Smooth muscle cell (in vitro differentiated cells): ENCODE results near the gene RRAD. TPM values are rescaled to one million over a fixed set of nuclear protein-coding genes. Genes with fewer than 3 reads are reported as not detected.

Experiments used
- DNase-seq: peaks from one replicate; lab custom pipeline; 2025; ENCODE audit not compliant: unreplicated experiment; lab: John Stamatoyannopoulos, UW
- H2AFZ ChIP-seq: fragments of 200-600 bp; sonication (generic); 2 replicates; pipeline ENCODE4 v1.6.0; 2016; ENCODE audit warnings: antibody characterized with exemption, low read depth, mild to moderate bottlenecking
- H3F3A ChIP-seq: fragments of 200-600 bp; sonication (generic); 2 replicates; pipeline ENCODE4 v1.6.0; 2017; ENCODE audit warnings: antibody characterized with exemption, low read depth
- H3K27ac ChIP-seq: fragments of 200-600 bp; sonication (generic); 2 replicates; pipeline ENCODE4 v1.5.1; 2016; ENCODE audit warnings: low read depth, mild to moderate bottlenecking
- H3K27me3 ChIP-seq: fragments of 200-600 bp; sonication (generic); 2 replicates; pipeline ENCODE4 v1.6.1; 2016; ENCODE audit warnings: low read depth, mild to moderate bottlenecking
- H3K36me3 ChIP-seq: fragments of 200-600 bp; sonication (generic); 2 replicates; pipeline ENCODE4 v1.5.1; 2016; ENCODE audit warnings: low read depth
- H3K4me1 ChIP-seq: fragments of 200-600 bp; sonication (generic); 2 replicates; pipeline ENCODE4 v1.5.1; 2016; ENCODE audit warnings: low read depth
- H3K4me2 ChIP-seq: fragments of 200-600 bp; sonication (generic); 2 replicates; pipeline ENCODE4 v1.6.0; 2016; ENCODE audit warnings: mild to moderate bottlenecking
- H3K4me3 ChIP-seq: fragments of 200-600 bp; sonication (generic); 2 replicates; pipeline ENCODE4 v1.5.1; 2016; ENCODE audit warnings: mild to moderate bottlenecking
- H3K79me2 ChIP-seq: fragments of 200-600 bp; sonication (generic); 2 replicates; pipeline ENCODE4 v1.6.0; 2016; ENCODE audit warnings: low read depth, mild to moderate bottlenecking
- H3K9ac ChIP-seq: fragments of 200-600 bp; sonication (generic); 2 replicates; pipeline ENCODE4 v1.6.0; 2016; ENCODE audit warnings: low read depth
- H3K9me3 ChIP-seq: fragments of 200-600 bp; sonication (generic); replicated peaks from 2 replicates; pipeline ENCODE4 v1.5.1; 2016; ENCODE audit warnings: low read depth
- H4K20me1 ChIP-seq: fragments of 200-600 bp; sonication (generic); 2 replicates; pipeline ENCODE4 v1.6.0; 2016; ENCODE audit warnings: low read depth
- WGBS: methylation state at CpG from one replicate; pipeline ENCODE4 v1.1.7; 2016; ENCODE audit warnings: low lambda C conversion rate; 5-methylcytosine and 5-hydroxymethylcytosine counted together
- polyA plus RNA-seq: library from polyadenylated mRNA; unstranded; fragments of >200 nt; fragmentation: Nextera tagmentation; extraction: Ambion mirVana; gene quantifications from 2 replicates; pipeline ENCODE4 v1.2.1, GENCODE V29; 2016
- total RNA-seq: library from RNA; depleted of rRNA; stranded (reverse); fragments of >200 nt; gene quantifications from 2 replicates; pipeline ENCODE4 v1.2.3, GENCODE V29; 2014
- TF ChIP-seq, protein P1 (sequence below): fragments of 200-600 bp; sonication (generic); IDR thresholded peaks from 2 replicates; pipeline ENCODE4 v1.5.1; 2017; ENCODE audit warnings: borderline replicate concordance, mild to moderate bottlenecking, antibody characterized with exemption; ENCODE audit not compliant: insufficient read depth, poor library complexity, severe bottlenecking

RRAD gene
- total and polyA plus RNA-seq, 2 experiments from 2014 or later: 7.6 to 27.5 TPM

DNA sequence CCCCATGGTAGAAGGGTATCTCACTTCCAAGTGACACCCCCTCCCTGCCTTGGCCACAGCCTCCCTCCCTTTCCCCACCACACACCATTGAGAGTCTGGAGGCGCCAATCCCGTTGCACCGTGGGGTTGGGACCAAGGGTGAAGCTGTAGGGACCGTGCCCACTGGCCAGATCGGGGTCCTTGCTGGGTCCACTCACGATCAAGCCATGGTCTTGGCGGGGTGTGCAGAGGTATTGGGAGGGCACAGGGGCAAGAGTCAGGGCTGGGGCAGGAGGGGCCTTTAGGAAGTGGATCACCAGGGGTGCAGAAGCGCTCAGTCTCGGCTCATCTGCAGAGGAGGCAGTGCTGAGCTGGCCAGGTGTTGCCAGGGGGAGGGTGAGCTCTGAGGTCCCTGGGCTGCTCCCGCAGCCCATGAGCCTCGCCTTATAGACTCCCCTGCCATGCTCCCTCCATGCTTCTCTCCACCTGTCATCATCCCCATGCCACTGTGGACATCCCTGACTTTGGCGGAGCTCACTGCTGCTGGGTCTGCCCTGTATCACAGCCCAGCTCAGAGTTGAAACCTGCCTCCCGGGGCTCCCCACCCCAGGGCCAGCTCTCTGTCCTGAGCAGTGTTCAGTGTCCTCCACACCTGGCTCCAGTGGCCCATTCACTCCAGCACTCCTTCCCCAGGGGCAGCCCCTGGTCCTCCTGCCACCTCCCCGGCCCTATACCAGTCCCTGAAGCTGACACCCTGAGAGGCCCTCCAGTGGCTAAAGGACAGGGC lies 15.0 kb downstream of the RRAD start:
- Histone ChIP-seq H3K79me2 (no peaks in the 10 kb centered on the region), H3K27ac (no peak overlapping the region), H3F3A (no peaks in the 10 kb centered on the region), H3K27me3 (no peaks in the 10 kb centered on the region), H2AFZ (no peak overlapping the region), H3K4me2 (no peak overlapping the region), H3K9ac (no peak overlapping the region), H3K9me3 (no peaks in the 10 kb centered on the region), H3K36me3 (no peaks in the 10 kb centered on the region), H3K4me3 (no peak overlapping the region), H4K20me1 (no peaks in the 10 kb centered on the region), H3K4me1 (peaks cover 6% of the 10 kb centered on the region)
- TF ChIP-seq, protein P1, sequence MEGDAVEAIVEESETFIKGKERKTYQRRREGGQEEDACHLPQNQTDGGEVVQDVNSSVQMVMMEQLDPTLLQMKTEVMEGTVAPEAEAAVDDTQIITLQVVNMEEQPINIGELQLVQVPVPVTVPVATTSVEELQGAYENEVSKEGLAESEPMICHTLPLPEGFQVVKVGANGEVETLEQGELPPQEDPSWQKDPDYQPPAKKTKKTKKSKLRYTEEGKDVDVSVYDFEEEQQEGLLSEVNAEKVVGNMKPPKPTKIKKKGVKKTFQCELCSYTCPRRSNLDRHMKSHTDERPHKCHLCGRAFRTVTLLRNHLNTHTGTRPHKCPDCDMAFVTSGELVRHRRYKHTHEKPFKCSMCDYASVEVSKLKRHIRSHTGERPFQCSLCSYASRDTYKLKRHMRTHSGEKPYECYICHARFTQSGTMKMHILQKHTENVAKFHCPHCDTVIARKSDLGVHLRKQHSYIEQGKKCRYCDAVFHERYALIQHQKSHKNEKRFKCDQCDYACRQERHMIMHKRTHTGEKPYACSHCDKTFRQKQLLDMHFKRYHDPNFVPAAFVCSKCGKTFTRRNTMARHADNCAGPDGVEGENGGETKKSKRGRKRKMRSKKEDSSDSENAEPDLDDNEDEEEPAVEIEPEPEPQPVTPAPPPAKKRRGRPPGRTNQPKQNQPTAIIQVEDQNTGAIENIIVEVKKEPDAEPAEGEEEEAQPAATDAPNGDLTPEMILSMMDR: no peak
- WGBS: 82% methylated on average over 14 of the region's 14 CpGs
- no peak for DNase-seq

DNA sequence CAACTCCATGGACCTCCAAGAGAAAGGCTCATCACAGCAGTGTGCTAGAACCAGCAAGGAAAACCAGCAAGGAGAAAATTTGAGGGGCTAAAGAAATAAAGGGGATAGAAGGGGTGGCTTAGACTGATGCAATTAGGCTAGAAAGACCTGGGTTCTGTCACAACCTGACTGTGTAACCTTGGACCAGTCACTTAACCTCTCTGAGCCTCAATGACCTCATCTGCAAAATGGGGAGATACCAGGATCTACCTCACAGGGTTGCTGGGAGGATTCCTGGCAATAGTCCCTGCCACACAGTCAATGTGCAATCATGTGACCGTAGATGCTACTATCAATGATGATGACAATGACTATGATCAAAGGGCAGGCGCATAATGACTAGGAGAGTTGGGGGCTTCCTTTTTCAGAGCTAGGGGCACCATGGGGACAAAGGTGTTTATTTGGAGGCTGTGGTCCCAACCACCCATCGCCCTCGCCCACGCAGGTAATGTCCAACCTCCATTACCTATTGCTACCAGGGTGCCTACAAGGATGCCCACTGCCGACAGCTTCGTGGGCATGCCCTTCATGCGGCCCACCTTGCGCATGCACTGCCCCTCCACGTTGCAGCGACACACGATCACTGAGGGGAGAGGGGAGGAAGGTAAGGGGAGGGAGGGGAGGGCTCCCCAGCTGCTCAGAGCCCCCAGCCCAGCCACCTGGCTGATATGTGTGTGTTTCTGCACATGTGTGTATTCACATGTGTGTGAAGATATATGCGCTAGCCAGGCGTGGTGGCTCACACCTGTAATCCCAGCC lies 16.4 kb downstream of the RRAD start:
- no peak overlapping the region for H2AFZ ChIP-seq
- no peaks in the 10 kb centered on the region for H3K79me2 ChIP-seq
- H3K4me2 ChIP-seq: no peak overlapping the region
- H3K4me3 ChIP-seq: no peak overlapping the region
- DNase-seq: no peak
- H3K4me1 ChIP-seq: peaks cover 11% of the 10 kb centered on the region
- H3K27ac ChIP-seq: no peak overlapping the region
- H4K20me1 ChIP-seq: no peaks in the 10 kb centered on the region
- TF ChIP-seq, protein P1: no peak
- H3F3A ChIP-seq: no peaks in the 10 kb centered on the region
- no peaks in the 10 kb centered on the region for H3K36me3 ChIP-seq
- WGBS: 89% methylated on average over 14 of the region's 14 CpGs
- no peak overlapping the region for H3K9ac ChIP-seq
- no peaks in the 10 kb centered on the region for H3K9me3 ChIP-seq
- H3K27me3 ChIP-seq: no peaks in the 10 kb centered on the region

DNA sequence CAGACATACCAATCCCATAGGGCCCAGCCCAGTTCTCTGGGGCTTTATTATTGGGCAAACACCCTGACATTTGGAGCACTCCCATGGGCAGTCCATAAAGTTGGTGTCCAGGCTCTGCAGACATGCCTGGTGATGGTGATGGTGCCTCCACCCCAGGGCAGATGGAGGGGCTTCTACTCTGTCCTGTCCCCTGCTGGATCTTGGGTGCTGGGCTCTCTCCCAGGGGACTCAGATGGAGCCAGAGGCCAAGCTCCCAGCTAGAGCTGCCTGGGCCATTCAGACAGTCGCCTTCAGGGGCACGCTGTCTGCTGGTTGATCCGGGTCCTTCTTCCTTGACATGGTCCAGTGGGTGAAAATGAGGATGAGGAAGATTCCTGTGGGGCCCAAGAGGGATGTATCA lies 17.2 kb downstream of the RRAD start:
- 88% methylated on average over 3 of the region's 3 CpGs for WGBS
- no peaks in the 10 kb centered on the region for H3K36me3 ChIP-seq

More for the DNA sequence above, 17.2 kb downstream of the RRAD start:
- H4K20me1 ChIP-seq: no peaks in the 10 kb centered on the region
- H3F3A ChIP-seq: no peaks in the 10 kb centered on the region
- H3K9ac ChIP-seq: no peak overlapping the region
- H3K4me2 ChIP-seq: no peak overlapping the region
- H3K27ac ChIP-seq: no peak overlapping the region
- no peaks in the 10 kb centered on the region for H3K9me3 ChIP-seq
- H3K4me3 ChIP-seq: no peak overlapping the region
- no peaks in the 10 kb centered on the region for H3K79me2 ChIP-seq
- no peak overlapping the region for H2AFZ ChIP-seq
- no peaks in the 10 kb centered on the region for H3K27me3 ChIP-seq
- TF ChIP-seq, protein P1: no peak
- DNase-seq: no peak
- peaks cover 11% of the 10 kb centered on the region for H3K4me1 ChIP-seq
